CD4-positive, alpha-beta T cell (primary cell): ENCODE data around the gene PTPRN2. TPM values are rescaled to one million over a fixed set of nuclear protein-coding genes. Genes with fewer than 3 reads are reported as not detected.

Experiments used
- ATAC-seq: fragments of 200-7000 bp; cut with Tn5 transposase; one replicate; pipeline ENCODE4 v1.10.0; 2022; ENCODE audit warnings: mild to moderate bottlenecking; ENCODE audit not compliant: poor library complexity
- CTCF ChIA-PET: fragments of 350-600 bp; sonication (Branson Sonifier 250); formaldehyde crosslinking; loops from one replicate; lab custom pipeline; 2021; ENCODE audit warnings: antibody characterized with exemption, inconsistent platforms; lab: Charles Lee
- POLR2A ChIA-PET: fragments of 350-600 bp; sonication (Branson Sonifier 250); formaldehyde crosslinking; loops from one replicate; lab custom pipeline; 2021; ENCODE audit warnings: antibody characterized with exemption, inconsistent platforms; lab: Charles Lee
- DNase-seq, 14 experiments: peaks; one replicate each; pipeline ENCODE4 v3.0.0-alpha.2; 2013 to 2020; ENCODE audit warnings: mixed read lengths in 2 of 14
- H3K27ac ChIP-seq, 2 donors: one replicate each; pipeline versions ENCODE4 v1.5.1 to v1.7.0; 2013; ENCODE audit warnings: low read length in 2 of 2, low read depth in 1 of 2, mild to moderate bottlenecking in 1 of 2
- H3K27me3 ChIP-seq, 2 experiments: 1 replicate in 1 of 2; 2 replicates in 1 of 2; pipeline versions ENCODE4 v1.6.1 to v1.7.0; 2013; ENCODE audit warnings: low read length in 2 of 2, control low read depth in 1 of 2, mild to moderate bottlenecking in 1 of 2, moderate library complexity in 1 of 2; ENCODE audit not compliant: insufficient read depth in 2 of 2, control insufficient read depth in 1 of 2
- H3K36me3 ChIP-seq: one replicate; pipeline ENCODE4 v1.6.1; 2013; ENCODE audit warnings: low read length, control low read depth; ENCODE audit not compliant: insufficient read depth
- H3K4me1 ChIP-seq: one replicate; pipeline ENCODE4 v1.6.1; 2013; ENCODE audit warnings: low read length, control low read depth; ENCODE audit not compliant: insufficient read depth
- H3K4me3 ChIP-seq: one replicate; pipeline ENCODE4 v1.5.1; 2013; ENCODE audit warnings: mild to moderate bottlenecking, low read length, moderate library complexity
- H3K9me3 ChIP-seq, 2 experiments: 1 replicate in 1 of 2; 2 replicates in 1 of 2; pipeline versions ENCODE4 v1.6.1 to v1.7.0; 2013; ENCODE audit warnings: low read length in 2 of 2, mild to moderate bottlenecking in 2 of 2, control low read depth in 1 of 2, moderate library complexity in 1 of 2; ENCODE audit not compliant: control insufficient read depth in 1 of 2, insufficient read depth in 1 of 2
- H3K27ac Mint-ChIP-seq: one replicate; pipeline ENCODE4 v1.8.0; 2020; ENCODE audit warnings: mixed read lengths
- H3K27me3 Mint-ChIP-seq: one replicate; pipeline ENCODE4 v1.8.0; 2021; ENCODE audit warnings: mixed read lengths
- H3K36me3 Mint-ChIP-seq: one replicate; pipeline ENCODE4 v1.8.0; 2021; ENCODE audit warnings: low read depth, mixed read lengths
- H3K4me1 Mint-ChIP-seq: one replicate; pipeline ENCODE4 v1.8.0; 2021; ENCODE audit warnings: low read depth, mixed read lengths
- H3K4me3 Mint-ChIP-seq: one replicate; pipeline ENCODE4 v1.8.0; 2020; ENCODE audit warnings: mild to moderate bottlenecking, mixed read lengths
- H3K9me3 Mint-ChIP-seq: one replicate; pipeline ENCODE4 v1.8.0; 2020; ENCODE audit warnings: mixed read lengths
- CTCF ChIP-seq: fragments of 200-600 bp; IDR thresholded peaks from one replicate; pipeline ENCODE4 v1.8.0; 2022; ENCODE audit warnings: antibody characterized with exemption, mild to moderate bottlenecking
- intact Hi-C, 2 experiments: fragments of 100-400 bp; cut with DNase I in 1 of 2; cut with micrococcal nuclease in 1 of 2; formaldehyde crosslinking; loops; one replicate each; pipeline versions ENCODE4 v1.15.1 to v1.9.0; 2023 to 2025; cut with DNase I, micrococcal nuclease
- total RNA-seq, 174 experiments: library from RNA in 2 of 174; stranded (reverse) in 2 of 174; gene quantifications; one replicate each; pipeline ENCODE4 v1.2.3 and lab custom pipeline; 2021 to 2026

PTPRN2 gene
- total RNA-seq, 2 experiments from 2014 or later = 0.34 to 0.44 TPM

- ChIA-PET CTCF (no interaction called here), POLR2A (no interaction called here)
- peaks cover 0 to under 1% of the 10 kb centered on the region in 2 experiments for H3K27me3 ChIP-seq
- no peak overlapping the region for H3K27ac Mint-ChIP-seq
- no peak overlapping the region for H3K4me3 Mint-ChIP-seq
- no peak overlapping the region for H3K27ac ChIP-seq
- no peak for DNase-seq
- H3K9me3 ChIP-seq = peaks cover 0 to 14% of the 10 kb centered on the region in 2 experiments
- peaks cover 23% of the 10 kb centered on the region for H3K4me1 ChIP-seq
- no peak for ATAC-seq
- H3K36me3 Mint-ChIP-seq = no peaks in the 10 kb centered on the region
- no peak overlapping the region for H3K4me3 ChIP-seq
- no peak for TF ChIP-seq CTCF
- peaks cover 26% of the 10 kb centered on the region for H3K4me1 Mint-ChIP-seq
- H3K9me3 Mint-ChIP-seq = no peaks in the 10 kb centered on the region
- intact Hi-C loops = no loop called here
- H3K36me3 ChIP-seq = no peaks in the 10 kb centered on the region
- H3K27me3 Mint-ChIP-seq = no peaks in the 10 kb centered on the region
These were observed 719.8 kb downstream of the PTPRN2 start for GRCh38 chr7:157867685-157868305.

GRCh38 chr7:157866336-157866924 lies 721.2 kb downstream of the PTPRN2 start:
- no peak overlapping the region for H3K27ac ChIP-seq
- CTCF ChIA-PET = interaction anchor here (0.5 kb wide), 1 partner anchor 14 kb away, joined by 4 read pairs; no protein-coding TSS in a partner anchor
- DNase-seq = no peak
- intact Hi-C loops = no loop called here
- no peaks in the 10 kb centered on the region for H3K36me3 Mint-ChIP-seq
- no peaks in the 10 kb centered on the region for H3K36me3 ChIP-seq
- H3K27me3 Mint-ChIP-seq = no peaks in the 10 kb centered on the region
- no peaks in the 10 kb centered on the region for H3K27me3 ChIP-seq
- H3K4me3 Mint-ChIP-seq = no peak overlapping the region
- H3K4me3 ChIP-seq = no peak overlapping the region
- H3K9me3 ChIP-seq = peaks cover 0 to 14% of the 10 kb centered on the region in 2 experiments
- H3K4me1 ChIP-seq = peaks cover 9% of the 10 kb centered on the region
- ATAC-seq = no peak
- no peaks in the 10 kb centered on the region for H3K9me3 Mint-ChIP-seq
- H3K4me1 Mint-ChIP-seq = peaks cover 15% of the 10 kb centered on the region
- no peak for TF ChIP-seq CTCF
- POLR2A ChIA-PET = no interaction called here
- H3K27ac Mint-ChIP-seq = no peak overlapping the region

DNA sequence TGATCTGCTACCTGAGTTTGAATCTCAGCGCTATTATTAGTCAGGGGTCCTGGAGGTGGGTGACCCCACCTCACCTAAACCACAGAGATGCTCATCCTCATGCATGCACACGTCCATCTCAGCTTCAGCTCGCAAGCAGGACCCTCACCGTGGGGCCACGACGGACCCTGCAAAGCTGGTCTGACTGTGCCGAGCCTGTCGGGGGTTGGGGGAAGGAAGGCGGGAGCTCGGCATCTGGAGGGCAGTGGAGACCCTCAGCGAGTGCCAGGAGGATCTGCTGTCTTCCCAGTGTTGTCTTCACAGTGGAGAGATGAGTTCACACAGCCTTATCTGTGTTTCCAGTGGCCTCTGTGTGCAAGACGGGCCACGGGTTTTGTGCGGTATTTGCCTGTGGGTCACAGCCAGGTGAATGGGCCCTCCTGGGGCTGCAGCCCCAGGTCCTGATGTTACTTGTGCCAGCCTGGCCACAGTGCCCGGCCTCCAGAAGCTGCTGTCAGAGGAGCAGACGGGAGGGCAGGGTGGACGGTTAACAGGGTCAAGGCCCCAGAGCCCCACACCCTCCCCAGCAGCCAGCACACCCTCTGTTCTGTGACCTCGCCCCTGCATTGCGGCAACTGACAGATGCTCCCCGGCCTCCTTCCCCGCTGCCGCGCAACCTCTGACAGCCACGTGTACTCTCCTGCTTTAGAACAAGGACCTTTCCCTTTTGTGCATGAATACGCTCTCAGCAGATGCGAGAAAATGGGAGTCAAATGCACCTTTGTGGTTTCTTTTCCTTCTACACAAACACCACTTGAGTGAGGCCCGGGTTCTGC lies 722.1 kb downstream of the PTPRN2 start:
- TF ChIP-seq CTCF = no peak
- Mint-ChIP-seq H3K36me3 (no peaks in the 10 kb centered on the region), H3K9me3 (no peaks in the 10 kb centered on the region), H3K4me1 (peaks cover 7% of the 10 kb centered on the region), H3K27ac (no peak overlapping the region), H3K4me3 (no peak overlapping the region), H3K27me3 (no peaks in the 10 kb centered on the region)
- no peak for DNase-seq
- Histone ChIP-seq H3K4me1 (peaks cover under 1% of the 10 kb centered on the region), H3K27me3 (no peaks in the 10 kb centered on the region), H3K4me3 (no peak overlapping the region), H3K36me3 (no peaks in the 10 kb centered on the region), H3K27ac (no peak overlapping the region), H3K9me3 (peaks cover 0 to 14% of the 10 kb centered on the region in 2 experiments)
- ChIA-PET POLR2A (no interaction called here), CTCF (interaction anchor here (0.5 kb wide), 1 partner anchor 13 kb away, joined by 4 read pairs; no protein-coding TSS in a partner anchor)
- intact Hi-C loops = no loop called here
- ATAC-seq = no peak
